ENCODE results near the gene ASAP3. TPM values are rescaled to one million over a fixed set of nuclear protein-coding genes. Genes with fewer than 3 reads are reported as not detected.

The ASAP3 gene
- total and polyA plus RNA-seq, 2 experiments from 2014 or later, result 28.8 to 45.1 TPM

DNA sequence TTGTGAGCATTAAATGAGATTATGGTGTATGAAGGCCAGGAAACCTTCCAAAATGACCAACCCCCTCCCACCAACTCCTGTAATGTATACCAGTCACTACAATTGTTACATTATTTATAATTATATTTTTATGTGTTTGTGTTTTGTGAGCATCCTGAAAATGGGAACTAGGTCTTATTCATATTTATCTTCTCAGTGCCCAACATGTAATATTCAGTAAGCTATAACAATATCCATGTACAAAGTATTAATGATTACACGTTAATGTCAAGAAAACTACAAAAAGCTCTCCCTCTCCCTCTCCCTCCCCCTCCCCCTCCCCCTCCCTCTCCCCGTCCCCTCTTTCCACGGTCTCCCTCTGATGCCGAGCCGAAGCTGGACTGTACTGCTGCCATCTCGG lies 19.0 kb upstream of the ASAP3 start:
- Histone ChIP-seq H4K20me1 (ENCODE audit: insufficient read depth, poor library complexity, severe bottlenecking) (no peaks in the 10 kb centered on the region), H3K4me3 (no peak overlapping the region), H3K27ac (no peak overlapping the region)

DNA sequence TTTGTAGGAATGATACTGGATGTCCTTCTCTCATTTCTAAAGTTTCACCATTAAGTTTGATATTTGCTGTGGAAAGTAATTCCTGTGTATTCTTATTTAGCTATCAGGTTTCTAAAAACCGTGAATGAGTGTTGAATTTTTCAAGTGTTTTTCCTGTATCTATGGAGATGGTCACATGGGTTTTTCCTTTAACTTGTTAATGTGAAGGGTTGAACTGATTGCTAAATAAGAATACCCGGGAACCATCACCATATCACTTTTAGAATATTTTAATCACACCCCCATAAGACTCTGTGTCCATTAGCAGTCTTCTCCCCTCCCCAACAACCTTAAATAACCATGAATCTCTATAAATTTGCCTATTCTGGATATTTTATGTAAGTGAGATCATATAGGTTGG lies 16.5 kb upstream of the ASAP3 start:
- Histone ChIP-seq H3K4me3 (no peak overlapping the region), H3K27me3 (no peaks in the 10 kb centered on the region), H3K27ac (no peak overlapping the region), H3K79me2 (no peaks in the 10 kb centered on the region), H3K9me3 (ENCODE audit: low read depth) (no peaks in the 10 kb centered on the region), H3K4me1 (ENCODE audit: insufficient read depth) (no peaks in the 10 kb centered on the region), H3K36me3 (replicated peaks; ENCODE audit: insufficient read depth, low read depth) (no peaks in the 10 kb centered on the region), H4K20me1 (ENCODE audit: insufficient read depth, poor library complexity, severe bottlenecking) (no peaks in the 10 kb centered on the region), H3K9me2 (replicated peaks; ENCODE audit: insufficient read depth) (no peaks in the 10 kb centered on the region), H2AFZ (no peak overlapping the region), H3K4me2 (no peak overlapping the region)
- TF ChIP-seq, protein P1, sequence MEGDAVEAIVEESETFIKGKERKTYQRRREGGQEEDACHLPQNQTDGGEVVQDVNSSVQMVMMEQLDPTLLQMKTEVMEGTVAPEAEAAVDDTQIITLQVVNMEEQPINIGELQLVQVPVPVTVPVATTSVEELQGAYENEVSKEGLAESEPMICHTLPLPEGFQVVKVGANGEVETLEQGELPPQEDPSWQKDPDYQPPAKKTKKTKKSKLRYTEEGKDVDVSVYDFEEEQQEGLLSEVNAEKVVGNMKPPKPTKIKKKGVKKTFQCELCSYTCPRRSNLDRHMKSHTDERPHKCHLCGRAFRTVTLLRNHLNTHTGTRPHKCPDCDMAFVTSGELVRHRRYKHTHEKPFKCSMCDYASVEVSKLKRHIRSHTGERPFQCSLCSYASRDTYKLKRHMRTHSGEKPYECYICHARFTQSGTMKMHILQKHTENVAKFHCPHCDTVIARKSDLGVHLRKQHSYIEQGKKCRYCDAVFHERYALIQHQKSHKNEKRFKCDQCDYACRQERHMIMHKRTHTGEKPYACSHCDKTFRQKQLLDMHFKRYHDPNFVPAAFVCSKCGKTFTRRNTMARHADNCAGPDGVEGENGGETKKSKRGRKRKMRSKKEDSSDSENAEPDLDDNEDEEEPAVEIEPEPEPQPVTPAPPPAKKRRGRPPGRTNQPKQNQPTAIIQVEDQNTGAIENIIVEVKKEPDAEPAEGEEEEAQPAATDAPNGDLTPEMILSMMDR (IDR thresholded peaks at IDR 0.05; ENCODE audit: poor library complexity), result no peak
- TF ChIP-seq EZH2phosphoT487 (IDR thresholded peaks at IDR 0.05; ENCODE audit: low read depth, severe bottlenecking, unreplicated experiment), result no peak
- no peak for TF ChIP-seq EZH2 (IDR thresholded peaks at IDR 0.05; ENCODE audit: borderline replicate concordance)
- WGBS (ENCODE audit: low lambda C conversion rate, missing lambda C conversion rate), result 63% methylated on average over 2 of the region's 2 CpGs
- DNase-seq (ENCODE audit: low spot score), result no peak

More for the DNA sequence above, 19.0 kb upstream of the ASAP3 start:
- no peaks in the 10 kb centered on the region for H3K4me1 ChIP-seq (ENCODE audit: insufficient read depth)
- TF ChIP-seq EZH2phosphoT487 (IDR thresholded peaks at IDR 0.05; ENCODE audit: low read depth, severe bottlenecking, unreplicated experiment) (no peak), EZH2 (IDR thresholded peaks at IDR 0.05; ENCODE audit: borderline replicate concordance) (no peak)
- TF ChIP-seq, protein P1 (IDR thresholded peaks at IDR 0.05; ENCODE audit: poor library complexity), result no peak
- no peak for DNase-seq (ENCODE audit: low spot score)
- no peaks in the 10 kb centered on the region for H3K27me3 ChIP-seq
- no peak overlapping the region for H2AFZ ChIP-seq
- H3K9me2 ChIP-seq (replicated peaks; ENCODE audit: insufficient read depth), result no peaks in the 10 kb centered on the region
- H3K36me3 ChIP-seq (replicated peaks; ENCODE audit: insufficient read depth, low read depth), result no peaks in the 10 kb centered on the region
- H3K4me2 ChIP-seq, result no peak overlapping the region
- no peaks in the 10 kb centered on the region for H3K9me3 ChIP-seq (ENCODE audit: low read depth)
- H3K79me2 ChIP-seq, result no peaks in the 10 kb centered on the region
- WGBS (ENCODE audit: low lambda C conversion rate, missing lambda C conversion rate), result no CpG with 5 or more reads among the region's 6 CpGs

DNA sequence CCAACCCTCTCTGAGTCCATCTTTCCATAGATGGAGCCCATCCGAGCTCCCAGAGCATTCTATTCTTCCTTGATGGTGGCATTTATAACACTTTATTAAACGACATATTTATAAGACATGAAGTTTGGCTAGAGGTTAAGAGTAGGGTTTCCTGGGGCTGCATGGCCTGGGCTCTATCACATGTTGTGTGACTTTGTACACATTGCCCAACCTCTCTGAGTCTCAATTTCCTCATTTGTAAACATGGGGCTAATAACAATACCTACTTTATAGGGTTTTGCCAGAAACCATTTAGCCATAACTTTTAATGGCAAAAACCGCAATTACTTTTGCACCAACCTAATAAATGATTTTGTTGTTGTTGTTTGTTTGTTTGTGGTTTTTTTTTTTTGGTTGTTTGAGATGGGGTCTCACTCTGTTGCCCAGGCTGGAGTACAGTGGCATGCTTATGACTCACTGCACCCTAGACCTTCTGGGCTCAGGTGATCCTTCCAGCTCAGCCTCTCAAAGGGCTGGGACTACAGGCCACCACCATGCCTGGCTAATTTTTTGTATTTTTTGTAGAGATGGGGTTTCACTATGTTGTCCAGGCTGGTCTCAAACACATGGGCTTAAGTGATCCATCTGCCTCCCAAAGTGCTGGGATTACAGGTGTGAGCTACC lies 13.9 kb upstream of the ASAP3 start:
- no peaks in the 10 kb centered on the region for H4K20me1 ChIP-seq (ENCODE audit: insufficient read depth, poor library complexity, severe bottlenecking)
- peak overlapping the region; percentile 31 for H2AFZ ChIP-seq
- TF ChIP-seq EZH2phosphoT487 (IDR thresholded peaks at IDR 0.05; ENCODE audit: low read depth, severe bottlenecking, unreplicated experiment), result no peak
- TF ChIP-seq, protein P1 (IDR thresholded peaks at IDR 0.05; ENCODE audit: poor library complexity), result no peak
- no peak for TF ChIP-seq EZH2 (IDR thresholded peaks at IDR 0.05; ENCODE audit: borderline replicate concordance)
- 92% methylated on average over 3 of the region's 3 CpGs for WGBS (ENCODE audit: low lambda C conversion rate, missing lambda C conversion rate)
- no peaks in the 10 kb centered on the region for H3K27me3 ChIP-seq
- DNase-seq (ENCODE audit: low spot score), result no peak
- H3K4me3 ChIP-seq, result no peak overlapping the region
- H3K36me3 ChIP-seq (replicated peaks; ENCODE audit: insufficient read depth, low read depth), result no peaks in the 10 kb centered on the region
- no peak overlapping the region for H3K4me2 ChIP-seq
- no peaks in the 10 kb centered on the region for H3K9me2 ChIP-seq (replicated peaks; ENCODE audit: insufficient read depth)
- H3K4me1 ChIP-seq (ENCODE audit: insufficient read depth), result no peaks in the 10 kb centered on the region
- H3K79me2 ChIP-seq, result no peaks in the 10 kb centered on the region
- H3K9me3 ChIP-seq (ENCODE audit: low read depth), result no peaks in the 10 kb centered on the region
- H3K27ac ChIP-seq, result no peak overlapping the region

All from hepatocyte (in vitro differentiated cells).